GM23248 (cell line): ENCODE results near the gene PGAM4. TPM values are rescaled to one million over a fixed set of nuclear protein-coding genes. Genes with fewer than 3 reads are reported as not detected.

ENCODE experiments used
- DNase-seq: peaks from one replicate; pipeline ENCODE4 v3.0.0-alpha.2; 2015
- H2AFZ ChIP-seq: fragments of 200-600 bp; sonication (generic); 2 replicates; pipeline ENCODE4 v1.6.1; 2016; ENCODE audit warnings: antibody characterized with exemption
- H3F3A ChIP-seq: fragments of 200-600 bp; sonication (generic); 2 replicates; pipeline ENCODE4 v1.6.1; 2016; ENCODE audit warnings: mild to moderate bottlenecking, antibody characterized with exemption, mixed run types; ENCODE audit not compliant: insufficient read depth
- H3K27ac ChIP-seq: fragments of 200-600 bp; sonication (generic); 2 replicates; pipeline ENCODE4 v1.5.1; 2016; ENCODE audit warnings: mild to moderate bottlenecking
- H3K27me3 ChIP-seq: fragments of 200-600 bp; sonication (generic); replicated peaks from 2 replicates; pipeline ENCODE4 v1.6.1; 2016; ENCODE audit warnings: mild to moderate bottlenecking; ENCODE audit not compliant: insufficient read depth
- H3K36me3 ChIP-seq: fragments of 200-600 bp; sonication (generic); 2 replicates; pipeline ENCODE4 v1.6.1; 2016; ENCODE audit warnings: low read depth, mild to moderate bottlenecking
- H3K4me1 ChIP-seq: fragments of 200-600 bp; sonication (generic); 2 replicates; pipeline ENCODE4 v1.6.1; 2016; ENCODE audit warnings: mild to moderate bottlenecking; ENCODE audit not compliant: insufficient read depth
- H3K4me2 ChIP-seq: fragments of 200-600 bp; sonication (generic); one replicate; pipeline ENCODE4 v1.6.1; 2016; ENCODE audit warnings: mild to moderate bottlenecking; ENCODE audit not compliant: unreplicated experiment
- H3K4me3 ChIP-seq: fragments of 200-600 bp; sonication (generic); 2 replicates; pipeline ENCODE4 v1.5.1; 2016; ENCODE audit warnings: mild to moderate bottlenecking
- H3K79me2 ChIP-seq: fragments of 200-600 bp; sonication (generic); 2 replicates; pipeline ENCODE4 v1.6.1; 2016; ENCODE audit warnings: mild to moderate bottlenecking; ENCODE audit not compliant: insufficient read depth
- H3K9ac ChIP-seq: fragments of 200-600 bp; sonication (generic); 2 replicates; pipeline ENCODE4 v1.6.1; 2016; ENCODE audit warnings: mild to moderate bottlenecking
- H3K9me2 ChIP-seq: fragments of 200-600 bp; sonication (generic); 2 replicates; pipeline ENCODE4 v1.6.1; 2016; ENCODE audit warnings: mixed run types, mild to moderate bottlenecking, moderate library complexity; ENCODE audit not compliant: insufficient read depth
- H3K9me3 ChIP-seq: fragments of 200-600 bp; sonication (generic); one replicate; pipeline ENCODE4 v1.6.1; 2017; ENCODE audit warnings: low read depth
- H4K20me1 ChIP-seq: fragments of 200-600 bp; sonication (generic); 2 replicates; pipeline ENCODE4 v1.6.0; 2016; ENCODE audit not compliant: insufficient read depth
- EZH2 ChIP-seq: fragments of 200-600 bp; sonication (generic); IDR thresholded peaks from 2 replicates; pipeline ENCODE4 v1.6.1; 2018; ENCODE audit warnings: antibody characterized with exemption, mild to moderate bottlenecking; ENCODE audit not compliant: insufficient read depth, poor library complexity, severe bottlenecking
- EZH2phosphoT487 ChIP-seq: fragments of 200-600 bp; sonication (generic); IDR thresholded peaks from 2 replicates; pipeline ENCODE4 v1.6.1; 2018; ENCODE audit warnings: antibody characterized with exemption, moderate library complexity, mild to moderate bottlenecking, low read depth; ENCODE audit not compliant: insufficient read depth
- WGBS, 2 experiments: methylation state at CpG; one replicate each; pipeline ENCODE4 v1.1.6; 2015 to 2017; ENCODE audit warnings: low lambda C conversion rate in 2 of 2, low coverage in 1 of 2; ENCODE audit errors: missing lambda C conversion rate in 2 of 2; 5-methylcytosine and 5-hydroxymethylcytosine counted together
- in situ Hi-C: fragments of 300-500 bp; cut with MboI; formaldehyde crosslinking; loops from 2 replicates; pipeline ENCODE4 v1.15.0; 2020
- polyA plus RNA-seq: library from polyadenylated mRNA; unstranded; fragments of >200 nt; fragmentation: Nextera tagmentation; extraction: Ambion mirVana; gene quantifications from 2 replicates; pipeline ENCODE4 v1.2.1, GENCODE V29; 2016
- total RNA-seq: library from RNA; depleted of rRNA; stranded (reverse); fragments of >200 nt; shearing (Covaris generic); gene quantifications from 2 replicates; pipeline ENCODE4 v1.2.3, GENCODE V29; 2014; rRNA removed

The PGAM4 gene
- total RNA-seq, result not detected in 2 replicates
- not detected in 2 replicates for polyA plus RNA-seq

- H3K79me2 ChIP-seq, result no peaks in the 10 kb centered on the region
- no peaks in the 10 kb centered on the region for H4K20me1 ChIP-seq
- no peaks in the 10 kb centered on the region for H3F3A ChIP-seq
- H3K9ac ChIP-seq, result no peak within 1 kb of the TSS
- H3K27ac ChIP-seq, result no peak within 1 kb of the TSS
- H3K9me3 ChIP-seq, result no peaks in the 10 kb centered on the region
- no peaks in the 10 kb centered on the region for H3K27me3 ChIP-seq
- TF ChIP-seq EZH2, result no peak
- no peak for TF ChIP-seq EZH2phosphoT487
- in situ Hi-C loops, result no loop called here
- no peak for DNase-seq
- H2AFZ ChIP-seq, result no peak within 1 kb of the TSS
- H3K4me3 ChIP-seq, result no peak within 1 kb of the TSS
- H3K4me1 ChIP-seq, result no peaks in the 10 kb centered on the region
- WGBS, 2 experiments, result 98% methylated on average over 8 to 13 of the region's 13 CpGs
- H3K9me2 ChIP-seq, result no peaks in the 10 kb centered on the region
- H3K4me2 ChIP-seq, result no peak within 1 kb of the TSS
- H3K36me3 ChIP-seq, result no peaks in the 10 kb centered on the region
Measured at GRCh38 chrX:77969538-77969937, at the start of gene PGAM4. TSS of gene PGAM4 (minus strand) at chrX:77969638. CDS start at chrX:77969638, 0 bp downstream.

- Histone ChIP-seq H3K9me3 (no peaks in the 10 kb centered on the region), H3K9me2 (no peaks in the 10 kb centered on the region), H4K20me1 (no peaks in the 10 kb centered on the region), H3K27me3 (no peaks in the 10 kb centered on the region), H3K36me3 (no peaks in the 10 kb centered on the region), H3K4me1 (no peaks in the 10 kb centered on the region), H3K4me3 (no peak overlapping the region), H3K9ac (no peak overlapping the region), H2AFZ (no peak overlapping the region), H3K4me2 (no peak overlapping the region), H3K27ac (no peak overlapping the region), H3F3A (no peaks in the 10 kb centered on the region), H3K79me2 (no peaks in the 10 kb centered on the region)
- in situ Hi-C loops, result no loop called here
- no peak for TF ChIP-seq EZH2phosphoT487
- no peak for TF ChIP-seq EZH2
- DNase-seq, result peak; percentile 31
- 50 to 85% methylated on average over 1 of the region's 1 CpG for WGBS, 2 experiments
Measured at GRCh38 chrX:78011846-78012245, 42.4 kb upstream of the PGAM4 start.

GRCh38 chrX:77979870-77980269 lies 10.4 kb upstream of the PGAM4 start:
- Histone ChIP-seq H3F3A (no peaks in the 10 kb centered on the region), H3K79me2 (no peaks in the 10 kb centered on the region), H3K4me2 (no peak overlapping the region), H3K9me2 (no peaks in the 10 kb centered on the region), H3K27ac (no peak overlapping the region), H3K9me3 (no peaks in the 10 kb centered on the region), H3K4me3 (no peak overlapping the region), H2AFZ (no peak overlapping the region), H3K27me3 (no peaks in the 10 kb centered on the region), H3K4me1 (0 out of 2 replicates have a peak, but pooled peaks cover 10% of the 10 kb centered on the region), H3K9ac (no peak overlapping the region), H4K20me1 (no peaks in the 10 kb centered on the region), H3K36me3 (no peaks in the 10 kb centered on the region)
- in situ Hi-C loops, result no loop called here
- WGBS, 2 experiments, result 95 to 98% methylated on average over 4 of the region's 4 CpGs
- TF ChIP-seq EZH2, result no peak
- TF ChIP-seq EZH2phosphoT487, result no peak
- DNase-seq, result no peak

GRCh38 chrX:77977518-77977917 lies 8.1 kb upstream of the PGAM4 start:
- H3K36me3 ChIP-seq, result no peaks in the 10 kb centered on the region
- H3K27me3 ChIP-seq, result no peaks in the 10 kb centered on the region
- H3K9me3 ChIP-seq, result no peaks in the 10 kb centered on the region
- H3K27ac ChIP-seq, result no peak overlapping the region
- H3K4me1 ChIP-seq, result 0 out of 2 replicates have a peak, but pooled peaks cover 10% of the 10 kb centered on the region
- no peak overlapping the region for H2AFZ ChIP-seq
- H3K79me2 ChIP-seq, result no peaks in the 10 kb centered on the region
- H3K9me2 ChIP-seq, result no peaks in the 10 kb centered on the region
- H3K4me2 ChIP-seq, result no peak overlapping the region
- in situ Hi-C loops, result no loop called here
- H4K20me1 ChIP-seq, result no peaks in the 10 kb centered on the region
- TF ChIP-seq EZH2phosphoT487 (no peak), EZH2 (no peak)
- DNase-seq, result no peak
- WGBS, 2 experiments, result 96 to 100% methylated on average over 1 of the region's 1 CpG
- H3F3A ChIP-seq, result no peaks in the 10 kb centered on the region
- no peak overlapping the region for H3K4me3 ChIP-seq
- no peak overlapping the region for H3K9ac ChIP-seq

- in situ Hi-C loops, result no loop called here
- DNase-seq, result peak; percentile 33
Measured at GRCh38 chrX:77977095-77977494, 7.7 kb upstream of the PGAM4 start.

More at GRCh38 chrX:77977095-77977494, 7.7 kb upstream of the PGAM4 start:
- Histone ChIP-seq H3F3A (no peaks in the 10 kb centered on the region), H3K9ac (no peak overlapping the region), H3K4me1 (0 out of 2 replicates have a peak, but pooled peaks cover 10% of the 10 kb centered on the region), H3K9me2 (no peaks in the 10 kb centered on the region), H3K79me2 (no peaks in the 10 kb centered on the region), H4K20me1 (no peaks in the 10 kb centered on the region), H2AFZ (no peak overlapping the region), H3K36me3 (no peaks in the 10 kb centered on the region), H3K9me3 (no peaks in the 10 kb centered on the region), H3K4me3 (no peak overlapping the region), H3K4me2 (peak overlapping the region; percentile 28), H3K27me3 (no peaks in the 10 kb centered on the region), H3K27ac (no peak overlapping the region)
- TF ChIP-seq EZH2 (no peak), EZH2phosphoT487 (no peak)
